Measurements from ENCODE around the gene DCAF12L1.

GRCh38 chrX:126509923-126510322 lies 42.7 kb downstream of the DCAF12L1 start:
- TF ChIP-seq POLR2A (IDR thresholded peaks at IDR 0.05): no peak
- no peak for TF ChIP-seq CTCF (IDR thresholded peaks at IDR 0.05)
